Measurements from ENCODE around the gene C16orf96.
A peak's percentile ranks its signal among the peaks of the same experiment; 100 is the strongest.

The C16orf96 gene

DNA sequence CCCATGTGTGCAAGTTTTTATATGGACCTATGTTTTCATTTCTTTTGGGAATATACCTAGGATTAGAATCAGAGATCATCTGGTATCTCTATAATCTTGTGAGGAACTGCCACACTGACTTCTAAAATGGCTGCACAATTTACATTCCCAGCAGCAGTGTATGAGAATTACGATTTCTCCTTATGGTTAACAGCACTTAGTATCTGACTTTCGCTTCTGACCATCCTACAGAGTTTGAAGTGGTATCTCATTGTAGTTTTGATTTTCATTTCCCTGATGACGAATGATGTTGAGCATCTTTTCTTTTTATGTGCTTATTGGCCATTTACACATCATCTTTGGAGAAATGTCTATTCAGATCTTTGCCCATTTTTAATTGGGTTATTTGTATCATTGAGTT, 10.0 kb downstream of the C16orf96 start:
- Histone ChIP-seq H3K9ac (ENCODE audit: low read length) (no peak overlapping the region), H3K79me2 (ENCODE audit: low read length) (no peaks in the 10 kb centered on the region), H3K36me3 (replicated peaks; ENCODE audit: insufficient read depth, low read length) (no peaks in the 10 kb centered on the region), H3K4me1 (ENCODE audit: low read length) (peaks cover 14% of the 10 kb centered on the region), H3F3A (ENCODE audit: insufficient read depth, low read length) (peaks cover 4% of the 10 kb centered on the region; the same call in 1 of the 2 replicates), H3K9me3 (replicated peaks; ENCODE audit: insufficient read depth, low read length) (no peaks in the 10 kb centered on the region), H4K20me1 (ENCODE audit: insufficient read depth, low read length) (no peaks in the 10 kb centered on the region), H2AFZ (ENCODE audit: low read length) (no peak overlapping the region), H3K9me2 (replicated peaks; ENCODE audit: insufficient read depth, low read length) (no peaks in the 10 kb centered on the region), H3K27me3 (replicated peaks; ENCODE audit: insufficient read depth, low read length) (no peaks in the 10 kb centered on the region), H3K27ac (ENCODE audit: low read length) (no peak overlapping the region), H3K4me2 (ENCODE audit: low read depth, low read length) (peak overlapping the region; percentile 28; the same call in 1 of the 2 replicates), H3K4me3 (ENCODE audit: low read length) (no peak overlapping the region)
- peak; percentile 53 for DNase-seq
- TF ChIP-seq EZH2 (optimal IDR thresholded peaks at IDR 0.05; ENCODE audit: low read depth, low read length) (no peak), EZH2phosphoT487 (IDR thresholded peaks at IDR 0.05; ENCODE audit: low read length) (no peak)
- TF ChIP-seq, protein P1, sequence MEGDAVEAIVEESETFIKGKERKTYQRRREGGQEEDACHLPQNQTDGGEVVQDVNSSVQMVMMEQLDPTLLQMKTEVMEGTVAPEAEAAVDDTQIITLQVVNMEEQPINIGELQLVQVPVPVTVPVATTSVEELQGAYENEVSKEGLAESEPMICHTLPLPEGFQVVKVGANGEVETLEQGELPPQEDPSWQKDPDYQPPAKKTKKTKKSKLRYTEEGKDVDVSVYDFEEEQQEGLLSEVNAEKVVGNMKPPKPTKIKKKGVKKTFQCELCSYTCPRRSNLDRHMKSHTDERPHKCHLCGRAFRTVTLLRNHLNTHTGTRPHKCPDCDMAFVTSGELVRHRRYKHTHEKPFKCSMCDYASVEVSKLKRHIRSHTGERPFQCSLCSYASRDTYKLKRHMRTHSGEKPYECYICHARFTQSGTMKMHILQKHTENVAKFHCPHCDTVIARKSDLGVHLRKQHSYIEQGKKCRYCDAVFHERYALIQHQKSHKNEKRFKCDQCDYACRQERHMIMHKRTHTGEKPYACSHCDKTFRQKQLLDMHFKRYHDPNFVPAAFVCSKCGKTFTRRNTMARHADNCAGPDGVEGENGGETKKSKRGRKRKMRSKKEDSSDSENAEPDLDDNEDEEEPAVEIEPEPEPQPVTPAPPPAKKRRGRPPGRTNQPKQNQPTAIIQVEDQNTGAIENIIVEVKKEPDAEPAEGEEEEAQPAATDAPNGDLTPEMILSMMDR (IDR thresholded peaks at IDR 0.05; ENCODE audit: low read length): no peak

DNA sequence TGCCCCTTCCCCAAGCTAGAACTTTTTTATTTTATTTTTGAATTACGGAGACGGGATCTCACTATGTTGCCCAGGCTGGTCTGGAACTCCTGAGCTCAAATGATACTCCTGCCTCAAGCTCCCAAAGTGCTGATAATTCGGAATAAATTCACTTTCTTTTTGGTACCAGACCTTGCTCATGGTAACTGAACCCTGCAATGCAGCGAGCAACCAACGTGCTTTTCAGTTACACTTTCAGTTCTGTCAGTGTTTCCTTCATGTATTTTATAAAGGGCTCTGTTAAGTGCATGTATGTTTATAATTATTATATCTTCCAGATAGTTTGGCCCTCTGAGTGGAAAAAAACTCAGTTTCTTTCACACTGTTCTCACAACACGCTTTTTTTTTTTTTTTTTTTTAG, 13.9 kb downstream of the C16orf96 start:
- Histone ChIP-seq H3K9me3 (replicated peaks; ENCODE audit: insufficient read depth, low read length) (no peaks in the 10 kb centered on the region), H3F3A (ENCODE audit: insufficient read depth, low read length) (peaks cover 4% of the 10 kb centered on the region; the same call in 1 of the 2 replicates), H2AFZ (ENCODE audit: low read length) (0 out of 2 replicates have a peak overlapping the region, but pooled peaks have one; percentile 6), H3K27ac (ENCODE audit: low read length) (no peak overlapping the region), H3K9ac (ENCODE audit: low read length) (no peak overlapping the region), H3K27me3 (replicated peaks; ENCODE audit: insufficient read depth, low read length) (no peaks in the 10 kb centered on the region), H3K36me3 (replicated peaks; ENCODE audit: insufficient read depth, low read length) (no peaks in the 10 kb centered on the region), H3K4me3 (ENCODE audit: low read length) (peak overlapping the region; percentile 16; the same call in 1 of the 2 replicates), H3K79me2 (ENCODE audit: low read length) (no peaks in the 10 kb centered on the region), H4K20me1 (ENCODE audit: insufficient read depth, low read length) (no peaks in the 10 kb centered on the region), H3K4me1 (ENCODE audit: low read length) (peaks cover 14% of the 10 kb centered on the region), H3K4me2 (ENCODE audit: low read depth, low read length) (peak overlapping the region; percentile 31; the same call in 1 of the 2 replicates), H3K9me2 (replicated peaks; ENCODE audit: insufficient read depth, low read length) (no peaks in the 10 kb centered on the region)
- no peak for TF ChIP-seq EZH2phosphoT487 (IDR thresholded peaks at IDR 0.05; ENCODE audit: low read length)
- TF ChIP-seq EZH2 (optimal IDR thresholded peaks at IDR 0.05; ENCODE audit: low read depth, low read length): no peak
- TF ChIP-seq, protein P1 (IDR thresholded peaks at IDR 0.05; ENCODE audit: low read length): no peak
- peak; percentile 43 for DNase-seq

DNA sequence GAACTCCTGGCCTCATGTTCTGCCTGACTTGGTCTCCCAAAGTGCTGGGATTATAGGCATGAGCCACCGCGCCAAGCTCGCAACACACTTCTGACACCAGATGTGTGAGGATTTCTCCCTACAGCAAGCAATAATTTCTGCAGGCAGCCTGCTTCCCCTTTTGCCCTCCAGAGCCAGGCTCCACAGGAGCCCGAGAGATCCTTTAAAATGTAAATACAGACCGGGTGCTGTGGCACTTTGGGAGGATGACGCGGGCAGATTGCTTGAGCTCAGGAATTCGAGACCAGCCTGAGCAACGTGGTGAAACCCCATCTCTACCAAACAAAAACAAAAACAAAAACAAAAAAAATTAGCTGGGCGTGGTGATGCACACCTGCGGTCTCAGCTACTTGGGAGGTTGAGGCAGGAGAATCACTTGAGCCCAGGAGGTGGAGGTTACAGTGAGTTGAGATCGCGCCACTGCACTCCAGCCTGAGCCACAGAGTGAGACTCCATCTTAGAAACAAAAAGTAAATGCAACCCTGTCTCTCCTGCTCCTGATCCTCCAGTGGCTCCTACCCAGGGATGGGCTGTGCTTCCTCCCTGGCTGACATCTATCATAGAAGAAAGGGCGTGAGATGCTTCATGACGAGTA, 14.7 kb downstream of the C16orf96 start:
- DNase-seq: no peak
- no peaks in the 10 kb centered on the region for H4K20me1 ChIP-seq (ENCODE audit: insufficient read depth, low read length)
- TF ChIP-seq, protein P1 (IDR thresholded peaks at IDR 0.05; ENCODE audit: low read length): no peak
- TF ChIP-seq EZH2 (optimal IDR thresholded peaks at IDR 0.05; ENCODE audit: low read depth, low read length): no peak
- no peak for TF ChIP-seq EZH2phosphoT487 (IDR thresholded peaks at IDR 0.05; ENCODE audit: low read length)
- no peaks in the 10 kb centered on the region for H3K79me2 ChIP-seq (ENCODE audit: low read length)
- no peaks in the 10 kb centered on the region for H3K36me3 ChIP-seq (replicated peaks; ENCODE audit: insufficient read depth, low read length)
- no peak overlapping the region for H2AFZ ChIP-seq (ENCODE audit: low read length)
- H3K4me2 ChIP-seq (ENCODE audit: low read depth, low read length): no peak overlapping the region
- no peaks in the 10 kb centered on the region for H3K27me3 ChIP-seq (replicated peaks; ENCODE audit: insufficient read depth, low read length)
- peaks cover 3% of the 10 kb centered on the region; the same call in 1 of the 2 replicates for H3F3A ChIP-seq (ENCODE audit: insufficient read depth, low read length)
- H3K9me3 ChIP-seq (replicated peaks; ENCODE audit: insufficient read depth, low read length): no peaks in the 10 kb centered on the region
- no peak overlapping the region for H3K27ac ChIP-seq (ENCODE audit: low read length)
- no peak overlapping the region for H3K9ac ChIP-seq (ENCODE audit: low read length)
- peaks cover 12% of the 10 kb centered on the region for H3K4me1 ChIP-seq (ENCODE audit: low read length)
- H3K4me3 ChIP-seq (ENCODE audit: low read length): no peak overlapping the region
- no peaks in the 10 kb centered on the region for H3K9me2 ChIP-seq (replicated peaks; ENCODE audit: insufficient read depth, low read length)

Measured in MM.1S (cell line).